Panc1 (cell line): Measurements from ENCODE around the gene ADAM12.

Experiments used
- POLR2AphosphoS5 ChIP-seq: IDR thresholded peaks from 2 replicates; pipeline ENCODE4 v1.6.1; 2012; ENCODE audit warnings: mild to moderate bottlenecking, low read depth, low read length, moderate library complexity
- TCF7L2 ChIP-seq: IDR thresholded peaks from 2 replicates; pipeline ENCODE4 v1.6.1; 2011; ENCODE audit warnings: mild to moderate bottlenecking, low read depth, low read length, inconsistent platforms
- TF ChIP-seq, protein P1 (sequence below): fragments of 450-650 bp; IDR thresholded peaks from 2 replicates; pipeline ENCODE4 v1.5.1; 2017; ENCODE audit warnings: mild to moderate bottlenecking

DNA sequence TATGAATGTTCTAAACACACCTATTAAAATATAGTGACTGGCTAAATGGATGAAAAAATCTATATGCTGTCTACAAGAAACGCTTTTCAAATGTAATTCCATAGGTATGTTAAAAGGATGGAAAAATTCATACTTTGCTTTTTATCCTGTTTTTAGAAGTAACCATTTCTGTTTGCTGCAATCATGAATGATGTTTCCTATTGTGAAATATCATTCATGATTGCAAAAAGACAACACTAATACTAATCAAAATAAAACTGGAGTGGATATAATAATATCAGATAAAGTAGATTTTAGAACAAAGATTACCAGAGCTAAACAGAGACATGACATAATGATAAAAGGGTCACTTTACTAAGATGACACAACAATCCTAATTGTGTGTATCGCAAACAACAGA, 353.7 kb downstream of the ADAM12 start:
- no peak for TF ChIP-seq POLR2AphosphoS5
- no peak for TF ChIP-seq TCF7L2
- TF ChIP-seq, protein P1, sequence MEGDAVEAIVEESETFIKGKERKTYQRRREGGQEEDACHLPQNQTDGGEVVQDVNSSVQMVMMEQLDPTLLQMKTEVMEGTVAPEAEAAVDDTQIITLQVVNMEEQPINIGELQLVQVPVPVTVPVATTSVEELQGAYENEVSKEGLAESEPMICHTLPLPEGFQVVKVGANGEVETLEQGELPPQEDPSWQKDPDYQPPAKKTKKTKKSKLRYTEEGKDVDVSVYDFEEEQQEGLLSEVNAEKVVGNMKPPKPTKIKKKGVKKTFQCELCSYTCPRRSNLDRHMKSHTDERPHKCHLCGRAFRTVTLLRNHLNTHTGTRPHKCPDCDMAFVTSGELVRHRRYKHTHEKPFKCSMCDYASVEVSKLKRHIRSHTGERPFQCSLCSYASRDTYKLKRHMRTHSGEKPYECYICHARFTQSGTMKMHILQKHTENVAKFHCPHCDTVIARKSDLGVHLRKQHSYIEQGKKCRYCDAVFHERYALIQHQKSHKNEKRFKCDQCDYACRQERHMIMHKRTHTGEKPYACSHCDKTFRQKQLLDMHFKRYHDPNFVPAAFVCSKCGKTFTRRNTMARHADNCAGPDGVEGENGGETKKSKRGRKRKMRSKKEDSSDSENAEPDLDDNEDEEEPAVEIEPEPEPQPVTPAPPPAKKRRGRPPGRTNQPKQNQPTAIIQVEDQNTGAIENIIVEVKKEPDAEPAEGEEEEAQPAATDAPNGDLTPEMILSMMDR = no peak
